ENCODE data around the gene SLC41A3. TPM values are rescaled to one million over a fixed set of nuclear protein-coding genes. Genes with fewer than 3 reads are reported as not detected.
A peak's percentile ranks its signal among the peaks of the same experiment; 100 is the strongest.
"Not testable (repeated sequence)": the region's sequence is repeated elsewhere in the genome, so short reads cannot be mapped to it uniquely, and the experiment has no call there.

Gene SLC41A3
- total and polyA plus RNA-seq, 4 donors, result 32.6 to 71.4 (median 66.8) TPM

DNA sequence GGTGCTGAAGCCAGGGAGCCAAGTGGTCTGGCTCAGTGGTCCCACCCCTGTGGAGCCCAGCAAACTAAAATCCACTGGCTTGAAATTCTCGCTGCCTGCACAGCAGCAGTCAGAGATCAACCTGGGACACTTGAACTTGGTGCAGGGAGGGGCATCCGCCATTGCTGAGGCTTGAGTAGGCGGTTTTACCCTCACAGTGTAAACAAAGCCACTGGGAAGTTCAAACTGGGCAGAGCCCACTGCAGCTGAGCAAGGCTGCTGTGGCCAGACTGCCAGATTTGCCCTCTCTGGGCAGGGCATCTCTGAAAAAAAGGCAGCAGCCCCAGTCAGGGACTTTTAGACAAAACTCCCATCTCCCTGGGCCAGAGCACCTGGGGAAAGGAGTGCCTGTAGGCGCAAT, 87.2 kb downstream of the SLC41A3 start:
- H3K4me3 ChIP-seq (ENCODE audit: low read length in 2 of 2); H3K27ac ChIP-seq (ENCODE audit: low read depth in 1 of 2, low read length in 2 of 2); H3K4me1 ChIP-seq (ENCODE audit: control insufficient read depth in 1 of 2, insufficient read depth in 2 of 2, low read length in 2 of 2); DNase-seq; H3K27me3 ChIP-seq (ENCODE audit: control insufficient read depth in 1 of 2, insufficient read depth in 2 of 2, low read length in 1 of 2); H3K9me3 ChIP-seq (ENCODE audit: control insufficient read depth, low read length); H3K36me3 ChIP-seq (ENCODE audit: control insufficient read depth in 1 of 2, insufficient read depth in 2 of 2, low read length in 1 of 2); ATAC-seq (ENCODE audit: low FRiP score): not testable (repeated sequence)
- intact Hi-C loops (cut with DNase I), result loop anchor here in 1 of 2 donors (10.0 kb wide), 1 partner anchor 208 kb away; no protein-coding TSS in a partner anchor
- 95 to 98% methylated on average over 4 of the region's 4 CpGs for WGBS, 2 donors

- H3K27me3 ChIP-seq (ENCODE audit: control insufficient read depth in 1 of 2, insufficient read depth in 2 of 2, low read length in 1 of 2), result no peaks in the 10 kb centered on the region
- intact Hi-C loops (cut with DNase I), result loop anchor here in 1 of 2 donors (5.0 to 10.0 kb wide), 2 partner anchors 112 to 214 kb away; no protein-coding TSS in a partner anchor
- peak overlapping the region; percentile 1 to 92 for H3K4me3 ChIP-seq (ENCODE audit: low read length in 2 of 2)
- H3K36me3 ChIP-seq (ENCODE audit: control insufficient read depth in 1 of 2, insufficient read depth in 2 of 2, low read length in 1 of 2), result no peaks in the 10 kb centered on the region
- DNase-seq (peak; percentile 94 to 95), ATAC-seq (ENCODE audit: low FRiP score) (peak; percentile 93)
- H3K27ac ChIP-seq (ENCODE audit: low read depth in 1 of 2, low read length in 2 of 2), result peak overlapping the region in 1 of 2 donors; percentile 89
- 1 to 27% methylated on average over 50 to 52 of the region's 52 CpGs for WGBS, 2 donors
- H3K4me1 ChIP-seq (ENCODE audit: control insufficient read depth in 1 of 2, insufficient read depth in 2 of 2, low read length in 2 of 2), result no peaks in the 10 kb centered on the region
- H3K9me3 ChIP-seq (ENCODE audit: control insufficient read depth, low read length), result no peaks in the 10 kb centered on the region
Observed at GRCh38 chr3:125990253-125990970, 93.5 kb downstream of the SLC41A3 start.

DNA sequence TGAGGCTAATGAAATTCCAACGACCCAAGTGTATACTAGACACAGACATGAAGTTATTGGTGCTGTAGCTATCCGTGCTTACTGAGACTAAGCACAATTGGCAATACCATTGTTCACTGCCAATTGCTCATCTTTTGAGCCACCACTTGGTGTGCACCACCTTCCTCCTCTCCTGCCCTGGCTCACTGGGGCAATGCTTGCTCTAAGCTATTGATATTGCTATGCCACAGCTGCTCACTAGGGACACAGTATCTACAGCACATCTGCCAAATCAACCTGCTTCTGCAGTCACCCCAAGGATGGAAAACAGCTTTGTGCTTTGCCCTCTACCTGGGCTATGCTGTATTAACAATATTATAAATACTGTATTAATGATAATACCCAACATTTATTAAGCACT, 99.0 kb downstream of the SLC41A3 start:
- H3K36me3 ChIP-seq (ENCODE audit: control insufficient read depth in 1 of 2, insufficient read depth in 2 of 2, low read length in 1 of 2); ATAC-seq (ENCODE audit: low FRiP score); H3K9me3 ChIP-seq (ENCODE audit: control insufficient read depth, low read length); DNase-seq; H3K4me1 ChIP-seq (ENCODE audit: control insufficient read depth in 1 of 2, insufficient read depth in 2 of 2, low read length in 2 of 2); H3K27ac ChIP-seq (ENCODE audit: low read depth in 1 of 2, low read length in 2 of 2); intact Hi-C loops (cut with DNase I); H3K4me3 ChIP-seq (ENCODE audit: low read length in 2 of 2); H3K27me3 ChIP-seq (ENCODE audit: control insufficient read depth in 1 of 2, insufficient read depth in 2 of 2, low read length in 1 of 2): not testable (repeated sequence)
- 83 to 91% methylated on average over 2 of the region's 2 CpGs for WGBS, 2 donors

DNA sequence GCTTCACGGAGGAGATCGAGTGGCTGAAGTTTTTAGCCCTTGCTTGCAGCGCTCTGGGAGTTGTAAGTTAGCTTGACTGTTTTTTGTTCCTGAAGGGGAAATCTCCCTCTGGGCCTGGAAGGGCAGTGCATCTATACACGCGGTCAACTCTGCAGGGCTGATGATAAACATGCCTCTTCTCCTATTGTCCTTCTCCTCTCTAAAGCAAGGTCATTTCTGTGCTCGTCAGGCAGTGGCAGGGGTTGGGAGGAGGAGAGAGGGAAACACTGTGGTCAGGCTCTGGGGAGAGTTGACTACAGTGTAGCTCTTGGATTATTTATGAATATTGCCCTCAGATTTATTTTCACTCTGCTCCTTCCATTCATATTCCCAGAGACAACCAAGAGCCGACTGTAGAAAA, 106.8 kb downstream of the SLC41A3 start:
- intact Hi-C loops (cut with DNase I); ATAC-seq (ENCODE audit: low FRiP score); H3K36me3 ChIP-seq (ENCODE audit: control insufficient read depth in 1 of 2, insufficient read depth in 2 of 2, low read length in 1 of 2); H3K27ac ChIP-seq (ENCODE audit: low read depth in 1 of 2, low read length in 2 of 2); H3K4me1 ChIP-seq (ENCODE audit: control insufficient read depth in 1 of 2, insufficient read depth in 2 of 2, low read length in 2 of 2); H3K9me3 ChIP-seq (ENCODE audit: control insufficient read depth, low read length); DNase-seq; H3K27me3 ChIP-seq (ENCODE audit: control insufficient read depth in 1 of 2, insufficient read depth in 2 of 2, low read length in 1 of 2); H3K4me3 ChIP-seq (ENCODE audit: low read length in 2 of 2): not testable (repeated sequence)
- WGBS, 2 donors, result 8 to 47% methylated on average over 4 of the region's 7 CpGs

- H3K27ac ChIP-seq (ENCODE audit: low read depth in 1 of 2, low read length in 2 of 2); H3K36me3 ChIP-seq (ENCODE audit: control insufficient read depth in 1 of 2, insufficient read depth in 2 of 2, low read length in 1 of 2); ATAC-seq (ENCODE audit: low FRiP score); H3K9me3 ChIP-seq (ENCODE audit: control insufficient read depth, low read length); H3K4me3 ChIP-seq (ENCODE audit: low read length in 2 of 2); H3K4me1 ChIP-seq (ENCODE audit: control insufficient read depth in 1 of 2, insufficient read depth in 2 of 2, low read length in 2 of 2); DNase-seq; H3K27me3 ChIP-seq (ENCODE audit: control insufficient read depth in 1 of 2, insufficient read depth in 2 of 2, low read length in 1 of 2); intact Hi-C loops (cut with DNase I): not testable (repeated sequence)
- WGBS, 2 donors, result 96 to 98% methylated on average over 2 to 3 of the region's 3 CpGs
Observed at GRCh38 chr3:125976003-125976390, 107.9 kb downstream of the SLC41A3 start.

GRCh38 chr3:125975245-125976002, 108.5 kb downstream of the SLC41A3 start:
- H3K36me3 ChIP-seq (ENCODE audit: control insufficient read depth in 1 of 2, insufficient read depth in 2 of 2, low read length in 1 of 2); H3K9me3 ChIP-seq (ENCODE audit: control insufficient read depth, low read length); ATAC-seq (ENCODE audit: low FRiP score); H3K27me3 ChIP-seq (ENCODE audit: control insufficient read depth in 1 of 2, insufficient read depth in 2 of 2, low read length in 1 of 2); H3K4me1 ChIP-seq (ENCODE audit: control insufficient read depth in 1 of 2, insufficient read depth in 2 of 2, low read length in 2 of 2); DNase-seq; H3K27ac ChIP-seq (ENCODE audit: low read depth in 1 of 2, low read length in 2 of 2); intact Hi-C loops (cut with DNase I); H3K4me3 ChIP-seq (ENCODE audit: low read length in 2 of 2): not testable (repeated sequence)
- 70 to 83% methylated on average over 9 of the region's 9 CpGs for WGBS, 2 donors

DNA sequence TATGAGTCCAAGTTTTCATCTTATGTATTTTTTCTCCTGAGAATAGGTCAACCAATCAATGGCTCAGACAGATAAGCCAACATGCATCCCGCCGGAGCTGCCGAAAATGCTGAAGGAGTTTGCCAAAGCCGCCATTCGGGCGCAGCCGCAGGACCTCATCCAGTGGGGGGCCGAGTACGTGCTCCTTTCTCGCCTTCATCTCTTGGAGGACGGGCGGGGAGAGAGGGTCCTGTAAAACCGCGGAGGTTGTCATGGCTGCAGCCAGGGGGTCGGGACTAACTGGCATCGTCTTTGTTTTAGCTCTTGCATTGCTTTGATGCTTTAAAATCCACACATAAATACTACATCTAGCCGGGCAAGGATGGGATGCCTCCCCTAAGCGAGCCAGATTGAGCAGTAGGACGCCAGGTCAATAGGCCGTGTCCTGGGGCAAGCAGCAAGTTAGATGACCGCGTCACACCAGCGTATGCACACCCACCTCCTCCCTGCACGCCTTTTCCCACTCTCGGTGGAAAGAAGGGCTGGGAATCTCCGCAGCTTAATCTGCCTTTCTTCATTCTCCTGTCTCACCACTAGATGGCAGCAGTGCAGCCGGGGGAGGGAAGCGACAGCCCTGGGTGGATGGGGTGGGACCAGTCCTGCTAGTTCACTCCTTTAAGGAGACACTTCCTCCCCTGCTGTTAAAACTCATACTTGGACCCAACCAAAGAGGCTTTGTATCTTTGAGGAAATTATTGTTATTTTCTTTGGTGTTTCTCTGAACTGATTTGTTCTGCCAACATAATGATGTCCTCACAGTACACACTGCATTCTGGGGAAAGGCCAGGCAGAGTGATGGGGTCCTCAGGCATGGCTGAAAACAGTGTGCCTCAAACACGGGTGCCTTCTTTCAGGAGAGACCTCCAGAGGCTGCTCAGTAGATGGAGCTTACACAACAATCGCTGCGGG, 111.7 kb downstream of the SLC41A3 start:
- 1% methylated on average over 29 of the region's 31 CpGs for WGBS, 2 donors
- peak; percentile 55 to 77 for DNase-seq

More for the DNA sequence above, 111.7 kb downstream of the SLC41A3 start:
- H3K4me3 ChIP-seq (ENCODE audit: low read length in 2 of 2), result peak overlapping the region; percentile 6 to 8
- H3K4me1 ChIP-seq (ENCODE audit: control insufficient read depth in 1 of 2, insufficient read depth in 2 of 2, low read length in 2 of 2); H3K27ac ChIP-seq (ENCODE audit: low read depth in 1 of 2, low read length in 2 of 2); H3K27me3 ChIP-seq (ENCODE audit: control insufficient read depth in 1 of 2, insufficient read depth in 2 of 2, low read length in 1 of 2); H3K36me3 ChIP-seq (ENCODE audit: control insufficient read depth in 1 of 2, insufficient read depth in 2 of 2, low read length in 1 of 2); intact Hi-C loops (cut with DNase I); H3K9me3 ChIP-seq (ENCODE audit: control insufficient read depth, low read length): not testable (repeated sequence)
- ATAC-seq (ENCODE audit: low FRiP score), result peak; percentile 92
